HEK293T (cell line): ENCODE data around the gene CDH26.

Experiments used
- ARNT ChIP-seq: fragments of 450-650 bp; IDR thresholded peaks from 2 replicates; pipeline ENCODE4 v1.6.1; 2017; ENCODE audit warnings: mild to moderate bottlenecking
- BHLHE40 ChIP-seq: fragments of 450-650 bp; IDR thresholded peaks from 2 replicates; pipeline ENCODE4 v1.6.1; 2016; ENCODE audit warnings: mild to moderate bottlenecking, moderate library complexity, borderline replicate concordance
- CTBP1 ChIP-seq: fragments of 450-650 bp; IDR thresholded peaks from 2 replicates; pipeline ENCODE4 v1.6.1; 2016; ENCODE audit warnings: borderline replicate concordance
- ELF4 ChIP-seq: fragments of 450-650 bp; IDR thresholded peaks from 2 replicates; pipeline ENCODE4 v1.6.1; 2017; ENCODE audit warnings: antibody characterized with exemption
- FOXK2 ChIP-seq: fragments of 450-650 bp; IDR thresholded peaks from 2 replicates; pipeline ENCODE4 v1.6.1; 2016; ENCODE audit warnings: mild to moderate bottlenecking
- FOXM1 ChIP-seq: fragments of 450-650 bp; IDR thresholded peaks from 2 replicates; pipeline ENCODE4 v1.6.1; 2017; ENCODE audit warnings: mild to moderate bottlenecking, borderline replicate concordance
- HDGF ChIP-seq: fragments of 450-650 bp; IDR thresholded peaks from 2 replicates; pipeline ENCODE4 v1.6.1; 2017; ENCODE audit warnings: antibody characterized with exemption, borderline replicate concordance
- L3MBTL2 ChIP-seq: fragments of 450-650 bp; conservative IDR thresholded peaks from 2 replicates; pipeline ENCODE4 v1.6.1; 2016; ENCODE audit warnings: mild to moderate bottlenecking
- NFRKB ChIP-seq: fragments of 450-650 bp; IDR thresholded peaks from 2 replicates; pipeline ENCODE4 v1.6.1; 2016; ENCODE audit warnings: mild to moderate bottlenecking, moderate library complexity
- PKNOX1 ChIP-seq: fragments of 450-650 bp; IDR thresholded peaks from 2 replicates; pipeline ENCODE4 v1.6.1; 2016
- SUZ12 ChIP-seq: fragments of 450-650 bp; IDR thresholded peaks from 2 replicates; pipeline ENCODE4 v1.6.1; 2016; ENCODE audit warnings: mild to moderate bottlenecking
- ZNF384 ChIP-seq: fragments of 450-650 bp; IDR thresholded peaks from 2 replicates; pipeline ENCODE4 v1.6.1; 2016

GRCh38 chr20:60054716-60055634 is 96.8 kb downstream of the CDH26 start:
- no peak for TF ChIP-seq PKNOX1
- TF ChIP-seq FOXK2: no peak
- TF ChIP-seq L3MBTL2: no peak
- no peak for TF ChIP-seq SUZ12
- TF ChIP-seq HDGF: no peak
- TF ChIP-seq ARNT: no peak
- no peak for TF ChIP-seq BHLHE40
- TF ChIP-seq ELF4: no peak
- TF ChIP-seq FOXM1: no peak
- TF ChIP-seq CTBP1: no peak
- no peak for TF ChIP-seq NFRKB
- no peak for TF ChIP-seq ZNF384
